ENCODE results near the gene IER3IP1.

Gene IER3IP1

DNA sequence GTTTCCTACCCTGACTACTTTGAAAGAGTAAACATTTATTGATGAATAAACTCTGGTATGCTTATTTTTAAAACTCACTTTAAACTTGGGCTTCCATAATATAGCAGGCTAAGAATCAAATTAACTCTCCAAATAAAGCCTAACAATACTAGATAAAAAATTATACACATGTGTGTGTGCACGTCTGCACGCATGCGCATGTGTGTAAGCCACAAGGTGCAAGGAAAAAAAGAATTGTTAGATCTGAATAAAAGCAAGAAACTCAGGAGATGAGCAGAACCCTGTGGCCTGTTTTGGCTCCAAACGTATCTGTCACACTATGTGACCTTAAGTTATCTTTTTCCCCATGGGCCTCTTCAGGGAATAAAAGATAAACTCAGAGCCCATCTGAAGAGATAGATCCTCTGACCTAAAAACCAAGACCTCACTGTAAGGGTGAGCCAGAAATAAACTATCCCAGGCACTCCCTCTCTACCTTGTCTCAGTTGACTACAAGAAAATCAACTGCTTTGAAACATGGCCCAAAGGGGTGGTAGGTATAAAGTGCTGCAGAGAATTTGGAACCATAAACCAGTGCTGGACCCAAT is 32.2 kb downstream of the IER3IP1 start:
- H4K5ac ChIP-seq (ENCODE audit: low read length): no peak overlapping the region
- no peak overlapping the region for H3K4me3 ChIP-seq (ENCODE audit: low read length)
- no peak overlapping the region for H3K4me2 ChIP-seq (ENCODE audit: low read length)
- peaks cover 35% of the 10 kb centered on the region for H3K79me2 ChIP-seq (ENCODE audit: control insufficient read depth, insufficient read depth, low read length)
- H3K4ac ChIP-seq (ENCODE audit: low read depth, low read length): no peak overlapping the region
- H3K56ac ChIP-seq (ENCODE audit: low read length): no peak overlapping the region
- H3K27ac ChIP-seq (ENCODE audit: low read depth, low read length): no peak overlapping the region
- H2BK5ac ChIP-seq (ENCODE audit: low read length): no peak overlapping the region
- no peak overlapping the region for H3K9ac ChIP-seq (ENCODE audit: low read length)
- no peaks in the 10 kb centered on the region for H3K36me3 ChIP-seq (ENCODE audit: control insufficient read depth, insufficient read depth, low read length)
- H3K23ac ChIP-seq (ENCODE audit: low read length): no peak overlapping the region
- H2AK5ac ChIP-seq (ENCODE audit: low read length): no peak overlapping the region
- no peak overlapping the region for H4K8ac ChIP-seq (ENCODE audit: low read depth, low read length)
- no peaks in the 10 kb centered on the region for H3K27me3 ChIP-seq (ENCODE audit: insufficient read depth, low read length, poor library complexity)
- no peak overlapping the region for H2BK120ac ChIP-seq (ENCODE audit: low read depth, low read length)
- H3K18ac ChIP-seq (ENCODE audit: low read length): no peak overlapping the region
- no peak for DNase-seq
- WGBS (ENCODE audit: extremely low coverage, insufficient coverage, low lambda C conversion rate): no CpG with 5 or more reads among the region's 4 CpGs
- peaks cover 15% of the 10 kb centered on the region for H3K79me1 ChIP-seq (ENCODE audit: low read length)
- H2BK15ac ChIP-seq (replicated peaks; ENCODE audit: low read depth): no peak overlapping the region
- H3K4me1 ChIP-seq (ENCODE audit: control insufficient read depth, low read depth, low read length): no peaks in the 10 kb centered on the region

DNA sequence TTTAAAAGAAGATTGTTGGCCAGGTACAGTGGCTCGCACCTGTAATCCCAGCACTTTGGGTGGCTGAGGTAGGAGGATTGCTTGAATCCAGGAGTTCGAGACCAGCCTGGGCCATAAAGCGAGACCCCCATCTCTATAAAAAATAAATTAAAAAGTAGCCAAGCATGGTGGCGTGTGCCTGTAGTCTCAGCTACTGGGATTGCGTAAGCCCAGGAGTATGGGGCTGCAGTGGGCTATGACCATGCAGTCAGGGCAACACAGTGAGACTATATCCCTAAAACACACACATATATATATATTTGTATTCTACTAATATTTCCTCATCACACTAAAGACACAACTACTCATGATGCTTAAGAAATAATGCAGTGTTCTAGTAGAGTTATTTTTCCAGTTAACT is 33.0 kb downstream of the IER3IP1 start:
- Histone ChIP-seq H3K4me1 (ENCODE audit: control insufficient read depth, low read depth, low read length) (no peaks in the 10 kb centered on the region), H3K79me2 (ENCODE audit: control insufficient read depth, insufficient read depth, low read length) (peaks cover 28% of the 10 kb centered on the region), H2AK5ac (ENCODE audit: low read length) (no peak overlapping the region), H3K9ac (ENCODE audit: low read length) (no peak overlapping the region), H3K79me1 (ENCODE audit: low read length) (peaks cover 15% of the 10 kb centered on the region), H3K27ac (ENCODE audit: low read depth, low read length) (no peak overlapping the region), H3K56ac (ENCODE audit: low read length) (no peak overlapping the region), H2BK120ac (ENCODE audit: low read depth, low read length) (no peak overlapping the region), H4K5ac (ENCODE audit: low read length) (no peak overlapping the region), H2BK15ac (replicated peaks; ENCODE audit: low read depth) (no peak overlapping the region), H3K36me3 (ENCODE audit: control insufficient read depth, insufficient read depth, low read length) (no peaks in the 10 kb centered on the region), H3K18ac (ENCODE audit: low read length) (no peak overlapping the region), H3K4me3 (ENCODE audit: low read length) (no peak overlapping the region), H2BK5ac (ENCODE audit: low read length) (no peak overlapping the region), H3K23ac (ENCODE audit: low read length) (no peak overlapping the region), H3K4me2 (ENCODE audit: low read length) (no peak overlapping the region), H4K8ac (ENCODE audit: low read depth, low read length) (no peak overlapping the region), H3K4ac (ENCODE audit: low read depth, low read length) (no peak overlapping the region), H3K27me3 (ENCODE audit: insufficient read depth, low read length, poor library complexity) (no peaks in the 10 kb centered on the region)
- WGBS (ENCODE audit: extremely low coverage, insufficient coverage, low lambda C conversion rate): no CpG with 5 or more reads among the region's 5 CpGs
- DNase-seq: no peak

DNA sequence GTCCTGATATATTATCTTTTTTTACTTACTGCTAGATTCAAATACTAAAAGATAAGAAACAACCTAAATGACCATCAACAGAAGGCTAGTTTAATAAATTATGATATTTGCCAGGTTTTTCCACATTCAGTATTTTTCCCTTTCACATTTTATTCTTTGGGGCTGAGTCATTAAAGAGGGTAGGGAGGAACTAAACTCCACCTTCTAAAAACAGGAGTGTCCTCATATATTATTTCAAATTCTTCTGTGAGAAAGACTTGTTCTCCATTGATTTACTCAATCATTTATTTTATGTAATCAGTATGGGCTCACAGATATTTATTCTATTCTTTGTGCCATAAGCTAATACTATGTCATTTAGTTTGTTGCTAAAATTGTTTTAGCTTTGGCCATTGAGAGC is 34.9 kb downstream of the IER3IP1 start:
- Histone ChIP-seq H3K27ac (ENCODE audit: low read depth, low read length) (no peak overlapping the region), H3K79me2 (ENCODE audit: control insufficient read depth, insufficient read depth, low read length) (peaks cover 22% of the 10 kb centered on the region), H3K4ac (ENCODE audit: low read depth, low read length) (no peak overlapping the region), H2BK120ac (ENCODE audit: low read depth, low read length) (no peak overlapping the region), H2AK5ac (ENCODE audit: low read length) (no peak overlapping the region), H3K4me3 (ENCODE audit: low read length) (no peak overlapping the region), H2BK15ac (replicated peaks; ENCODE audit: low read depth) (no peak overlapping the region), H3K9ac (ENCODE audit: low read length) (no peak overlapping the region), H3K56ac (ENCODE audit: low read length) (no peak overlapping the region), H3K79me1 (ENCODE audit: low read length) (peaks cover 15% of the 10 kb centered on the region), H3K27me3 (ENCODE audit: insufficient read depth, low read length, poor library complexity) (no peaks in the 10 kb centered on the region), H4K5ac (ENCODE audit: low read length) (no peak overlapping the region), H2BK5ac (ENCODE audit: low read length) (no peak overlapping the region), H4K8ac (ENCODE audit: low read depth, low read length) (no peak overlapping the region), H3K18ac (ENCODE audit: low read length) (no peak overlapping the region), H3K23ac (ENCODE audit: low read length) (no peak overlapping the region), H3K4me2 (ENCODE audit: low read length) (no peak overlapping the region), H3K36me3 (ENCODE audit: control insufficient read depth, insufficient read depth, low read length) (no peaks in the 10 kb centered on the region), H3K4me1 (ENCODE audit: control insufficient read depth, low read depth, low read length) (no peaks in the 10 kb centered on the region)
- DNase-seq: no peak

DNA sequence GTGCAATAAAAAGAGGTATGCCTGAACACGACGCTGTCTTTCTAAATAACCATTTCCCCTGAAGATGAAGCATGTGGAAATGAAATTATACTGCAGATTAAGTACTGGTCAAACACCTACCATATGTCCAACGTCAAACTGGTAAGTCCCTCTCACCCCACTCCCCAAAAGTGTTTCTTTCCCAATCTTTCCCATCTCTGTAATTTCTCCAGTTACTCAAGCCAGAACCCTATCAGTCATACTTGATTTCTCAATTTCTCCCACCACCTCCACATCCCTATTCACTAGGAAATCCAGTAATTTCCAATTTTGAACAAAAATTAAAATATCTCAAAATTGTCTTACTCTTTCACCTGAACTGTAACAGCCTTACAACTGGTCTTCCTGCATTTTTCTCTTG is 55.0 kb downstream of the IER3IP1 start:
- Histone ChIP-seq H3K9ac (ENCODE audit: low read length) (no peak overlapping the region), H3K36me3 (ENCODE audit: control insufficient read depth, insufficient read depth, low read length) (no peaks in the 10 kb centered on the region), H4K5ac (ENCODE audit: low read length) (no peak overlapping the region), H2BK120ac (ENCODE audit: low read depth, low read length) (no peak overlapping the region), H3K27ac (ENCODE audit: low read depth, low read length) (no peak overlapping the region), H2BK15ac (replicated peaks; ENCODE audit: low read depth) (no peak overlapping the region), H4K8ac (ENCODE audit: low read depth, low read length) (no peak overlapping the region), H3K4me1 (ENCODE audit: control insufficient read depth, low read depth, low read length) (no peaks in the 10 kb centered on the region), H3K18ac (ENCODE audit: low read length) (no peak overlapping the region), H3K56ac (ENCODE audit: low read length) (no peak overlapping the region), H3K4ac (ENCODE audit: low read depth, low read length) (no peak overlapping the region), H2AK5ac (ENCODE audit: low read length) (no peak overlapping the region), H3K4me2 (ENCODE audit: low read length) (no peak overlapping the region), H3K79me2 (ENCODE audit: control insufficient read depth, insufficient read depth, low read length) (no peaks in the 10 kb centered on the region), H3K4me3 (ENCODE audit: low read length) (no peak overlapping the region), H3K27me3 (ENCODE audit: insufficient read depth, low read length, poor library complexity) (no peaks in the 10 kb centered on the region), H2BK5ac (ENCODE audit: low read length) (no peak overlapping the region), H3K23ac (ENCODE audit: low read length) (no peak overlapping the region), H3K79me1 (ENCODE audit: low read length) (no peaks in the 10 kb centered on the region)
- no peak for DNase-seq
- WGBS (ENCODE audit: extremely low coverage, insufficient coverage, low lambda C conversion rate): no CpG with 5 or more reads among the region's 3 CpGs

DNA sequence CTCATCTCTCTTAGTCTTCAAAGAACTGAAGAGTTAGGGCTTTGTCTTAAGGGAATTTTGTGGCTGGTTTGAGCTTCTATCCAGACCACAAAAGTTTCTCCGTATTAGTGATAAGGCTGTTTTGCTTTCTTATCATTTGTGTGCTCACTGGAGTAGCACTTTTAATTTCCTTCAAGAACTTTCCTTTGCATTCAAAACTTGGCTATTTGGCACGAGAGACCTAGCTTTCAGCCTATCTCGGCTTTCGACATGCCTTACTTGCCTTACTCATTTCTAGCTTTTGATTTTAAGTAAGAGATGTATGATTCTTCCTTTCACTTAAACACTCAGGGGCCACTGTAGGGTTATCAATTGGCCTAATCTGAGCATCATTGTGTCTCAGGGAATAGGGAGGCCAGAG is 55.7 kb downstream of the IER3IP1 start:
- H2BK15ac ChIP-seq (replicated peaks; ENCODE audit: low read depth): no peak overlapping the region
- H3K56ac ChIP-seq (ENCODE audit: low read length): no peak overlapping the region
- H3K36me3 ChIP-seq (ENCODE audit: control insufficient read depth, insufficient read depth, low read length): no peaks in the 10 kb centered on the region
- H3K4me1 ChIP-seq (ENCODE audit: control insufficient read depth, low read depth, low read length): no peaks in the 10 kb centered on the region
- no peak overlapping the region for H2AK5ac ChIP-seq (ENCODE audit: low read length)
- no peak overlapping the region for H4K5ac ChIP-seq (ENCODE audit: low read length)
- H3K79me1 ChIP-seq (ENCODE audit: low read length): no peaks in the 10 kb centered on the region
- WGBS (ENCODE audit: extremely low coverage, insufficient coverage, low lambda C conversion rate): no CpG with 5 or more reads among the region's 4 CpGs
- H3K4me2 ChIP-seq (ENCODE audit: low read length): no peak overlapping the region
- no peak overlapping the region for H4K8ac ChIP-seq (ENCODE audit: low read depth, low read length)
- no peak overlapping the region for H3K23ac ChIP-seq (ENCODE audit: low read length)
- H3K18ac ChIP-seq (ENCODE audit: low read length): no peak overlapping the region
- no peaks in the 10 kb centered on the region for H3K27me3 ChIP-seq (ENCODE audit: insufficient read depth, low read length, poor library complexity)
- no peak for DNase-seq
- H2BK120ac ChIP-seq (ENCODE audit: low read depth, low read length): no peak overlapping the region
- H3K79me2 ChIP-seq (ENCODE audit: control insufficient read depth, insufficient read depth, low read length): no peaks in the 10 kb centered on the region
- H3K27ac ChIP-seq (ENCODE audit: low read depth, low read length): no peak overlapping the region
- no peak overlapping the region for H3K4me3 ChIP-seq (ENCODE audit: low read length)
- no peak overlapping the region for H3K4ac ChIP-seq (ENCODE audit: low read depth, low read length)
- no peak overlapping the region for H2BK5ac ChIP-seq (ENCODE audit: low read length)
- H3K9ac ChIP-seq (ENCODE audit: low read length): no peak overlapping the region

DNA sequence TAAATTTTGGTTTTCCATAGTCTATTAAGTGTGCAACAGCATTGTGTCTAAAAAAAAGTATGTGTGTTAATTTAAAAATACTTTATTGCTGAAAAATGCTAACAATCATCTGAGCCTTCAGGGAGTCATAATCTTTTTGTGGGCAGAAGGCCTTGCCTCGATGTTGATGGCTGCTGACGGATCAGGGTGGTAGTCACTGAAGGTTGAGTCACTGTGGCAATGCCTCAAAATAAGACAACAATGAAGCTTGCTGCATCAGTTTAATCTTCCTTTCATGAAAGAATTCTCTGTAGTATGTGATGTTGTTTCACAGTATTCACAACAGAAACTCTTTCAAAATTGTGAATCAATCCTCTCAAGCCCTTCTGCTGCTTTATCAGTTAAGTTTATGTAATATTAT is 57.2 kb downstream of the IER3IP1 start:
- Histone ChIP-seq H3K4me1 (ENCODE audit: control insufficient read depth, low read depth, low read length) (peaks cover 3% of the 10 kb centered on the region), H2BK15ac (replicated peaks; ENCODE audit: low read depth) (no peak overlapping the region), H3K79me2 (ENCODE audit: control insufficient read depth, insufficient read depth, low read length) (no peaks in the 10 kb centered on the region), H3K4me3 (ENCODE audit: low read length) (no peak overlapping the region), H3K18ac (ENCODE audit: low read length) (no peak overlapping the region), H3K27ac (ENCODE audit: low read depth, low read length) (no peak overlapping the region), H3K27me3 (ENCODE audit: insufficient read depth, low read length, poor library complexity) (no peaks in the 10 kb centered on the region), H3K23ac (ENCODE audit: low read length) (no peak overlapping the region), H3K9ac (ENCODE audit: low read length) (no peak overlapping the region), H4K8ac (ENCODE audit: low read depth, low read length) (no peak overlapping the region), H2AK5ac (ENCODE audit: low read length) (no peak overlapping the region), H3K4ac (ENCODE audit: low read depth, low read length) (no peak overlapping the region), H3K4me2 (ENCODE audit: low read length) (no peak overlapping the region), H2BK5ac (ENCODE audit: low read length) (no peak overlapping the region), H3K56ac (ENCODE audit: low read length) (no peak overlapping the region), H2BK120ac (ENCODE audit: low read depth, low read length) (no peak overlapping the region), H3K79me1 (ENCODE audit: low read length) (no peaks in the 10 kb centered on the region), H3K36me3 (ENCODE audit: control insufficient read depth, insufficient read depth, low read length) (no peaks in the 10 kb centered on the region), H4K5ac (ENCODE audit: low read length) (no peak overlapping the region)
- WGBS (ENCODE audit: extremely low coverage, insufficient coverage, low lambda C conversion rate): no CpG with 5 or more reads among the region's 2 CpGs
- DNase-seq: no peak

Data from mesendoderm (in vitro differentiated cells).